ENCODE measurements around the gene RABGGTA.
"Not testable (repeated sequence)": the region's sequence is repeated elsewhere in the genome, so short reads cannot be mapped to it uniquely, and the experiment has no call there.

Gene RABGGTA

DNA sequence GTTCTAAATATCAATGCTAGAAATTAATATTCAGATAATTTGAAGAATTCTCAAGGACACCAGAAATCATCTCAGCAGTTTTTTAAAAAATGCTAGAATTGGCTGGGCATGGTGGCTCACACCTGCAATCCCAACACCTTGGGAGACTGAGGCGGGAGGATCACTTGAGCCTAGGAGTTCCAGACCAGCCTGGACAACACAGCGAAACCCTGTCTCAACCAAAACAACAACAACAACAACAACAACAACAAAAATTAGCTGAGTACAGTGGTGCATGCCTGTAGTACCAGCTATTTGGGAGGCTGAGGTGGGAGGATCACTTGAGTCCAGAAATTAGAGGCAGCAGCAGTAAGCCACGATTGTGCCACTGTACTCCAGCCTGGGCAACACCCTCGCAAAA lies 52.3 kb downstream of the RABGGTA start:
- TF ChIP-seq BHLHE40 (IDR thresholded peaks at IDR 0.05; ENCODE audit: borderline replicate concordance) (no peak), ELF4 (IDR thresholded peaks at IDR 0.05) (no peak), CTBP1 (IDR thresholded peaks at IDR 0.05; ENCODE audit: borderline replicate concordance) (no peak), L3MBTL2 (conservative IDR thresholded peaks at IDR 0.05) (no peak), FOXM1 (IDR thresholded peaks at IDR 0.05; ENCODE audit: borderline replicate concordance) (no peak), HDGF (IDR thresholded peaks at IDR 0.05; ENCODE audit: borderline replicate concordance) (no peak), ARNT (IDR thresholded peaks at IDR 0.05) (no peak), TARDBP (IDR thresholded peaks at IDR 0.05) (no peak), SP1 (IDR thresholded peaks at IDR 0.05) (no peak), LEF1 (IDR thresholded peaks at IDR 0.05; ENCODE audit: borderline replicate concordance) (no peak), SUZ12 (IDR thresholded peaks at IDR 0.05) (no peak), FOXA1 (IDR thresholded peaks at IDR 0.05) (no peak), NFRKB (IDR thresholded peaks at IDR 0.05) (no peak), ZNF384 (IDR thresholded peaks at IDR 0.05) (no peak), FOXK2 (IDR thresholded peaks at IDR 0.05) (no peak)
- TF ChIP-seq, protein P1, sequence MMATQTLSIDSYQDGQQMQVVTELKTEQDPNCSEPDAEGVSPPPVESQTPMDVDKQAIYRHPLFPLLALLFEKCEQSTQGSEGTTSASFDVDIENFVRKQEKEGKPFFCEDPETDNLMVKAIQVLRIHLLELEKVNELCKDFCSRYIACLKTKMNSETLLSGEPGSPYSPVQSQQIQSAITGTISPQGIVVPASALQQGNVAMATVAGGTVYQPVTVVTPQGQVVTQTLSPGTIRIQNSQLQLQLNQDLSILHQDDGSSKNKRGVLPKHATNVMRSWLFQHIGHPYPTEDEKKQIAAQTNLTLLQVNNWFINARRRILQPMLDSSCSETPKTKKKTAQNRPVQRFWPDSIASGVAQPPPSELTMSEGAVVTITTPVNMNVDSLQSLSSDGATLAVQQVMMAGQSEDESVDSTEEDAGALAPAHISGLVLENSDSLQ (IDR thresholded peaks at IDR 0.05) = no peak
- POLR2A ChIA-PET = interaction anchor here (1.4 to 1.7 kb wide), 2 partner anchors 23 to 30 kb away, joined by 4 to 8 read pairs; partner anchors contain the start of genes IPO4 and TINF2
- no peak for DNase-seq (ENCODE audit: extremely low spot score)
- CTCF ChIA-PET = interaction anchor here (1.3 kb wide), 1 partner anchor 23 kb away, joined by 4 read pairs; the partner anchor contains the start of gene TINF2

DNA sequence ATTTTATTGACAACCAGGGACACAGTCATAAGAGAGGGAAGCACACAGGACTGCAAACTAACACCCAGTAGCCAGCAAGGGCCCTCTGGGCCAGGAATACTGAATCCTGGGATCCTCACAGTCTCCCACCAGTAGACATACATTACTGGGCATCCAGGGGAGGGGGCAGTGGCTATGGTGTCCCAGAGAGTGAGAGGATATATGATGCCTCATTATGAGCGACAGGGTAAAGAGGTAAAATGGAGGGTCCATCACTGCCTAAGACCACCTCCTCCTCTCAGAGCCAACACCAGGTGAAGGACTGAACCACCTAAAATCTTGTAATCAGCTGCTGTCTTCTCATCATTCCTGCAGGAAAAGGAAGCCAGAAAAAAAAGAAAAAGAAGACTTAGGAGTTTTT lies 54.5 kb downstream of the RABGGTA start:
- POLR2A ChIA-PET; DNase-seq (ENCODE audit: extremely low spot score); CTCF ChIA-PET: not testable (repeated sequence)

DNA sequence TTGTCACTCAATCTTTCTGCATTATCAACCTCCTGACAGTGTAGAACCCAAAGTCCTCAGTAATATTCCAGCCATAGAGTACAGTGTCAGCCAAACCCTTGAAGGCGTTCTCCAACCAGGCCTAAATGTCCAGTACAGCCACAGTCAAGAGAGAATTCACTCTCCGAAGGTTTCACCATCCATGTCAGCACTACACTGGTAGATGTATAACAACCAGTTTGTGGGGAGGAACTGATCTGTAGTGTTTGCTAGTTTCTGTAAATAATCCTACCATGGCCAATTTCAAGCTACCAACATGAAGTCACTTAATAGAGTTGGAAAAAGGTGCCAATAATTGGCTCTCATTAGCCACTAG lies 55.1 kb downstream of the RABGGTA start:
- TF ChIP-seq ELF4 (IDR thresholded peaks at IDR 0.05) (no peak), TARDBP (IDR thresholded peaks at IDR 0.05) (no peak), HDGF (IDR thresholded peaks at IDR 0.05; ENCODE audit: borderline replicate concordance) (no peak), BHLHE40 (IDR thresholded peaks at IDR 0.05; ENCODE audit: borderline replicate concordance) (no peak), SP1 (IDR thresholded peaks at IDR 0.05) (no peak), FOXM1 (IDR thresholded peaks at IDR 0.05; ENCODE audit: borderline replicate concordance) (no peak), FOXA1 (IDR thresholded peaks at IDR 0.05) (no peak), LEF1 (IDR thresholded peaks at IDR 0.05; ENCODE audit: borderline replicate concordance) (no peak), ARNT (IDR thresholded peaks at IDR 0.05) (no peak), CTBP1 (IDR thresholded peaks at IDR 0.05; ENCODE audit: borderline replicate concordance) (no peak), L3MBTL2 (conservative IDR thresholded peaks at IDR 0.05) (no peak)
- no peak for DNase-seq (ENCODE audit: extremely low spot score)
- CTCF ChIA-PET = interaction anchor here (0.8 to 1.0 kb wide), 4 partner anchors 9 to 81 kb away, joined by 3 to 9 read pairs (median 4); partner anchors contain the start of genes RABGGTA and TINF2
- POLR2A ChIA-PET = interaction anchor here (0.7 to 1.2 kb wide), 8 partner anchors 9 to 92 kb away, joined by 3 to 7 read pairs (median 4); partner anchors contain the start of genes CIDEB, DHRS1, IPO4 and NOP9

Measured in HEK293T (cell line).